GM23338 (cell line): ENCODE data around the gene NT5DC2. TPM values are rescaled to one million over a fixed set of nuclear protein-coding genes. Genes with fewer than 3 reads are reported as not detected.

ENCODE experiments used
- ATAC-seq: fragments of 200-7000 bp; cut with Tn5 transposase; 3 replicates; pipeline ENCODE4 v1.9.1; 2020
- DNase-seq: peaks from one replicate; pipeline ENCODE4 v3.0.0-alpha.2; 2015; ENCODE audit warnings: low spot score
- H2AFZ ChIP-seq: fragments of 200-600 bp; sonication (generic); 2 replicates; pipeline ENCODE4 v1.8.0; 2016; ENCODE audit warnings: antibody characterized with exemption, mild to moderate bottlenecking, moderate library complexity
- H3F3A ChIP-seq: fragments of 200-600 bp; sonication (generic); replicated peaks from 2 replicates; pipeline ENCODE4 v1.8.0; 2017; ENCODE audit warnings: antibody characterized with exemption, mixed run types, low read depth
- H3K27ac ChIP-seq: fragments of 200-600 bp; sonication (generic); 2 replicates; pipeline ENCODE4 v1.6.1; 2016; ENCODE audit warnings: low read depth
- H3K27me3 ChIP-seq: fragments of 200-600 bp; sonication (generic); 2 replicates; pipeline ENCODE4 v1.8.0; 2016; ENCODE audit warnings: mild to moderate bottlenecking, mixed run types, moderate library complexity; ENCODE audit not compliant: insufficient read depth
- H3K36me3 ChIP-seq: fragments of 200-600 bp; sonication (generic); 2 replicates; pipeline ENCODE4 v1.8.0; 2016; ENCODE audit warnings: mild to moderate bottlenecking; ENCODE audit not compliant: insufficient read depth
- H3K4me1 ChIP-seq: fragments of 200-600 bp; sonication (generic); 2 replicates; pipeline ENCODE4 v1.8.0; 2016; ENCODE audit warnings: mild to moderate bottlenecking, moderate library complexity; ENCODE audit not compliant: insufficient read depth
- H3K4me2 ChIP-seq: fragments of 200-600 bp; sonication (generic); 2 replicates; pipeline ENCODE4 v1.7.1; 2017; ENCODE audit warnings: mixed run types
- H3K4me3 ChIP-seq: fragments of 200-600 bp; sonication (generic); 2 replicates; pipeline ENCODE4 v1.6.1; 2016; ENCODE audit warnings: mixed run types
- H3K79me2 ChIP-seq: fragments of 200-600 bp; sonication (generic); replicated peaks from 2 replicates; pipeline ENCODE4 v1.8.0; 2017; ENCODE audit warnings: mild to moderate bottlenecking; ENCODE audit not compliant: insufficient read depth
- H3K9me2 ChIP-seq: fragments of 200-600 bp; sonication (generic); 2 replicates; pipeline ENCODE4 v1.8.0; 2017; ENCODE audit not compliant: insufficient read depth
- H4K20me1 ChIP-seq: fragments of 200-600 bp; sonication (generic); replicated peaks from 2 replicates; pipeline ENCODE4 v1.8.0; 2017; ENCODE audit warnings: mild to moderate bottlenecking; ENCODE audit not compliant: insufficient read depth
- H3K27ac Mint-ChIP-seq: 2 replicates; pipeline ENCODE4 v1.8.0; 2020; ENCODE audit warnings: inconsistent platforms, mild to moderate bottlenecking, moderate library complexity, mixed read lengths
- H3K27me3 Mint-ChIP-seq: 3 replicates; pipeline ENCODE4 v1.8.0; 2022; ENCODE audit warnings: low read depth, mild to moderate bottlenecking, moderate library complexity, mixed read lengths, inconsistent platforms; ENCODE audit not compliant: insufficient read depth, poor library complexity
- H3K36me3 Mint-ChIP-seq: 3 replicates; pipeline ENCODE4 v1.8.0; 2021; ENCODE audit warnings: low read depth, mild to moderate bottlenecking, inconsistent platforms, moderate library complexity, mixed read lengths
- H3K4me1 Mint-ChIP-seq: 3 replicates; pipeline ENCODE4 v1.8.0; 2020; ENCODE audit warnings: mild to moderate bottlenecking, inconsistent platforms, mixed read lengths
- H3K4me3 Mint-ChIP-seq: 3 replicates; pipeline ENCODE4 v1.8.0; 2021; ENCODE audit warnings: moderate library complexity, mild to moderate bottlenecking, inconsistent platforms, mixed read lengths
- H3K9me3 Mint-ChIP-seq: 3 replicates; pipeline ENCODE4 v1.8.0; 2020; ENCODE audit warnings: moderate library complexity, mild to moderate bottlenecking, inconsistent platforms, mixed read lengths
- CTCF ChIP-seq, 2 experiments: fragments of 200-600 bp in 1 of 2; sonication (generic) in 1 of 2; conservative IDR thresholded peaks; 2 replicates each; pipeline versions ENCODE4 v1.5.1 to v1.6.1; 2016 to 2017; ENCODE audit warnings: antibody characterized with exemption in 2 of 2, low read depth in 2 of 2, mild to moderate bottlenecking in 2 of 2, moderate library complexity in 1 of 2
- ETS1 ChIP-seq: IDR thresholded peaks from 2 replicates; pipeline ENCODE4 v1.6.1; 2016; ENCODE audit warnings: antibody characterized with exemption
- EZH2phosphoT487 ChIP-seq: fragments of 200-600 bp; sonication (generic); IDR thresholded peaks from one replicate; pipeline ENCODE4 v1.8.1; 2018; ENCODE audit warnings: antibody characterized with exemption; ENCODE audit not compliant: unreplicated experiment
- JUNB ChIP-seq: IDR thresholded peaks from one replicate; pipeline ENCODE4 v1.6.1; 2016; ENCODE audit warnings: antibody characterized with exemption; ENCODE audit not compliant: unreplicated experiment
- NANOG ChIP-seq: IDR thresholded peaks from 2 replicates; pipeline ENCODE4 v1.6.1; 2016; ENCODE audit warnings: antibody characterized with exemption, borderline replicate concordance
- POLR2AphosphoS5 ChIP-seq: IDR thresholded peaks from 2 replicates; pipeline ENCODE4 v1.6.1; 2016; ENCODE audit warnings: antibody characterized with exemption, low read depth
- STAT1 ChIP-seq: IDR thresholded peaks from one replicate; pipeline ENCODE4 v1.6.1; 2016; ENCODE audit warnings: antibody characterized with exemption; ENCODE audit not compliant: unreplicated experiment
- ZNF114 ChIP-seq: fragments of 250-450 bp; sonication (Bioruptor Pico); IDR thresholded peaks from 2 replicates; pipeline ENCODE4 v1.5.0; 2020; ENCODE audit warnings: mild to moderate bottlenecking, moderate library complexity
- ZNF331 ChIP-seq: fragments of 250-450 bp; sonication (Bioruptor Pico); IDR thresholded peaks from 2 replicates; pipeline ENCODE4 v1.5.0; 2020; ENCODE audit warnings: low read depth, mild to moderate bottlenecking, moderate library complexity
- ZNF462 ChIP-seq: fragments of 250-450 bp; sonication (Bioruptor Pico); IDR thresholded peaks from 2 replicates; pipeline ENCODE4 v1.5.0; 2020; ENCODE audit warnings: mild to moderate bottlenecking, moderate library complexity
- polyA plus RNA-seq: library from polyadenylated mRNA; unstranded; fragments of >200 nt; fragmentation: Nextera tagmentation; extraction: Ambion mirVana; gene quantifications from 2 replicates; pipeline ENCODE4 v1.2.1, GENCODE V29; 2016
- total RNA-seq: library from RNA; depleted of rRNA; stranded (reverse); fragments of >200 nt; shearing (Covaris generic); gene quantifications from 2 replicates; pipeline ENCODE4 v1.2.3, GENCODE V29; 2014
- TF ChIP-seq, protein P1 (sequence below): IDR thresholded peaks from one replicate; pipeline ENCODE4 v1.6.1; 2018; ENCODE audit warnings: antibody characterized with exemption; ENCODE audit not compliant: unreplicated experiment

The NT5DC2 gene
- total and polyA plus RNA-seq, 2 experiments from 2014 or later, result 269 to 324 TPM

GRCh38 chr3:52502001-52502400 is 31.7 kb downstream of the NT5DC2 start:
- H3K27me3 ChIP-seq, result no peaks in the 10 kb centered on the region
- H3K9me2 ChIP-seq, result no peaks in the 10 kb centered on the region
- ATAC-seq (no peak), DNase-seq (no peak)
- no peak overlapping the region for H3K27ac ChIP-seq
- peaks cover 6% of the 10 kb centered on the region; the same call in 1 of the 3 replicates for H3K4me1 Mint-ChIP-seq
- no peaks in the 10 kb centered on the region for H3K36me3 ChIP-seq
- peaks cover 1% of the 10 kb centered on the region for H3K27me3 Mint-ChIP-seq
- H4K20me1 ChIP-seq, result no peaks in the 10 kb centered on the region
- H2AFZ ChIP-seq, result no peak overlapping the region
- H3F3A ChIP-seq, result no peaks in the 10 kb centered on the region
- no peaks in the 10 kb centered on the region for H3K4me1 ChIP-seq
- no peaks in the 10 kb centered on the region for H3K36me3 Mint-ChIP-seq
- no peaks in the 10 kb centered on the region for H3K79me2 ChIP-seq
- H3K4me3 Mint-ChIP-seq, result no peak overlapping the region
- H3K4me2 ChIP-seq, result no peak overlapping the region
- H3K27ac Mint-ChIP-seq, result no peak overlapping the region
- no peak for TF ChIP-seq ZNF462 (CRISPR knock-in tag)
- no peak for TF ChIP-seq STAT1
- no peak for TF ChIP-seq ZNF331
- no peak for TF ChIP-seq ETS1
- TF ChIP-seq, protein P1, sequence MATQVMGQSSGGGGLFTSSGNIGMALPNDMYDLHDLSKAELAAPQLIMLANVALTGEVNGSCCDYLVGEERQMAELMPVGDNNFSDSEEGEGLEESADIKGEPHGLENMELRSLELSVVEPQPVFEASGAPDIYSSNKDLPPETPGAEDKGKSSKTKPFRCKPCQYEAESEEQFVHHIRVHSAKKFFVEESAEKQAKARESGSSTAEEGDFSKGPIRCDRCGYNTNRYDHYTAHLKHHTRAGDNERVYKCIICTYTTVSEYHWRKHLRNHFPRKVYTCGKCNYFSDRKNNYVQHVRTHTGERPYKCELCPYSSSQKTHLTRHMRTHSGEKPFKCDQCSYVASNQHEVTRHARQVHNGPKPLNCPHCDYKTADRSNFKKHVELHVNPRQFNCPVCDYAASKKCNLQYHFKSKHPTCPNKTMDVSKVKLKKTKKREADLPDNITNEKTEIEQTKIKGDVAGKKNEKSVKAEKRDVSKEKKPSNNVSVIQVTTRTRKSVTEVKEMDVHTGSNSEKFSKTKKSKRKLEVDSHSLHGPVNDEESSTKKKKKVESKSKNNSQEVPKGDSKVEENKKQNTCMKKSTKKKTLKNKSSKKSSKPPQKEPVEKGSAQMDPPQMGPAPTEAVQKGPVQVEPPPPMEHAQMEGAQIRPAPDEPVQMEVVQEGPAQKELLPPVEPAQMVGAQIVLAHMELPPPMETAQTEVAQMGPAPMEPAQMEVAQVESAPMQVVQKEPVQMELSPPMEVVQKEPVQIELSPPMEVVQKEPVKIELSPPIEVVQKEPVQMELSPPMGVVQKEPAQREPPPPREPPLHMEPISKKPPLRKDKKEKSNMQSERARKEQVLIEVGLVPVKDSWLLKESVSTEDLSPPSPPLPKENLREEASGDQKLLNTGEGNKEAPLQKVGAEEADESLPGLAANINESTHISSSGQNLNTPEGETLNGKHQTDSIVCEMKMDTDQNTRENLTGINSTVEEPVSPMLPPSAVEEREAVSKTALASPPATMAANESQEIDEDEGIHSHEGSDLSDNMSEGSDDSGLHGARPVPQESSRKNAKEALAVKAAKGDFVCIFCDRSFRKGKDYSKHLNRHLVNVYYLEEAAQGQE, result no peak
- TF ChIP-seq NANOG, result no peak
- no peak for TF ChIP-seq EZH2phosphoT487
- TF ChIP-seq CTCF (conservative IDR thresholded peaks at IDR 0.05; ENCODE audit: low read depth in 2 of 2), result no peak
- TF ChIP-seq POLR2AphosphoS5, result no peak
- TF ChIP-seq ZNF114 (CRISPR knock-in tag), result no peak
- no peak for TF ChIP-seq JUNB
- H3K4me3 ChIP-seq, result no peak overlapping the region
- no peaks in the 10 kb centered on the region for H3K9me3 Mint-ChIP-seq
